CD4-positive, alpha-beta T cell treated with Interleukin-6 for 4 hours (primary cell): ENCODE data around the gene YJU2.
"Not testable (repeated sequence)": the region's sequence is repeated elsewhere in the genome, so short reads cannot be mapped to it uniquely, and the experiment has no call there.

Experiments used
- DNase-seq: peaks from one replicate; pipeline ENCODE4 v3.0.0-alpha.2; 2020; ENCODE audit warnings: mixed read lengths

YJU2 gene

DNA sequence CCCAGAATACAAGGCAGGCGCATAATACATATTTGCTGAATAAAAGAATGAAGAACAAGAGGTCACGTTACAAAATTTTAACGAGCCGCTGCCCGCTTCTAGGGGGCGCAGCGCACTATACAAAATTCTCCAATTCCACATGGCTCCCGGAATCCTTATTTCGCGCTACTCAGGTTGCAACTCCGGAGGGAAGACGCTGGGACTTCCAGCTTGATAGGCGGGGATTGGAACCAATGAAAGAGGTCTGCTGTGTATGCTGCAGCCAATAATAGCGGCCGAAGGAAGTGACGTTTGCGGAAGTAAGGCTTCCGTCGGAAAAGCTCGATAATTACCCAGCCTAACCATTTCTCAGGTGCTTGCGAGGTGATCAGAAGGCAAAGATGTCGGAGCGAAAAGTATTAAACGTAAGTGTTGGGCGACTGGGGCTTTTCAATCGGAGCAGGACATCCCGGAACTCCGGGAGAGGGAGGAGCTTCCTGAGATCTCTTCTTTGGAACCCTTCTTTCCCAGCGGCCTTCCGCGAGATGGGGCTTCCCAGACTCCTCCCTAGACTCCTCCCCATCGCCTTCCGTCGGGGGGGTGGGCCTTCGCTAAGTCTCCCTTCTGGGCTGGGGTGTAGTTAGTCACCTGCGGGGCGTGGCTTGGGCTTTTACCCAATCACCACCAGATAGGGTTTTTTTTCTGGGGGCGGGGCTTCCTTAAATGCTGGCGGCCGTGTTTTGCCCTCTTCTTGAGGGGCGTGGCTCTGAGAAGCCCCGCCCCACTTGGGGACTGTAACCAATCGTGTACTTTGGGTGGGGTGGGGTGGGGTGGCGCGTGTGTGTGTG, at the start of gene YJU2:
YJU2 (plus strand) TSS at position 314 of the 827 bp plus-strand sequence; CDS start at position 381, 67 bp downstream.
- peak; percentile 100 for DNase-seq

DNA sequence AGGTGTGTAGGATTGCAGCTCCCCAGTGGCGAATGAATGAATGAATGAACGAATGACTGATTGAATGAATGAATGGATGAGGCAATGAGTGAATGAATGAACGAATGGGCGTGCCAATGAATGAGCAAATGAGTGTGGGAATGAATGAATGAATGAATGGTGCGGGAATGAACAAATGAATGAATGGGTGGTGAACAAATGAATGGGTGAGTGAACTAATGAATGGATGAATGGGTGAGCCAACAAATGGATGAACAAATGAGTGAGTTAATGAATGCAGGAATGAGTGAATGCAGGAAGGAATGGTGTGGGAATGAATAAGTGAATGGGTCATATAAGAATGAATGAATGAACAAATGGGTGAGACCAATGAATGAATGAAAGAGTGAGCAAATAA, 49.7 kb upstream of the YJU2 start:
- DNase-seq = no peak

DNA sequence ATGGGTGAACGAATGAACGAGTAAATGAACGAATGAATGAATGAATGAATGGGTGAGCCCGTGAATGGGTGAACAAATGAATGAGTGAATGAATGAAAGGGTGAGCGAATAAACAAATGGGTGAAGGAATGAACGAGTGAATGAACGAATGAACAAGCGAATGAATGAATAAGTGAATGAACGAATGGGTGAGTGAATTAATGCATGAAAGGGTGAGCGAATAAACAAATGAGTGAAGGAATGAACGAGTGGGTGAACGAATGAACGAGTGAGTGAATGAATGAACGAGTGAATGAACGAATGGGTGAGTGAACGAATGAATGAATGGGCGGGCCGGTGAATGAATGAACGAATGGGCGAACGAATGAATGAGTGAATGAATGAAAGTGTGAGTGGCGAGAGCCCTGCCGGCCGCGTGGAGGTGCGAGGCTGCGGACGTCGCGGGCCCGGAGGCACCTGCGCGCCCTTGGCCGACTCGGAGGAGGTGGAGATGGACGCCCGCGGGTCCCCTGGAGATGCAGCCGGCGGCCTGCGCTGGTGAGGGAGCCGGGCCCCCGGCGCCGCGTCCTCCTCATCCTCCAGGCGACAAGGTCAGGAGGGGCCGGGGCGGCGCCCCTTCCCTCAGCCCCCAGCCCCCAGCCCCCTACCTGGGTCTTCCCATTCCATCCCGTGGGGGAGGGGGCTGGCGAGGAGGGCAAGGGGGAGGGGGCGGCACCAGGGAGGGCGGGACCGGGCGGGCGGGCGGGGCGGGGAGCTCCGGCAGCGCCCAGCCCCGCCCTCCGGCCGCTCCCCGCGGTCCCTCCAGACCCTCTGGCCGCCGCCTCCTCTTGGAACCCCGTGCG, 49.0 kb upstream of the YJU2 start:
- no peak for DNase-seq

DNA sequence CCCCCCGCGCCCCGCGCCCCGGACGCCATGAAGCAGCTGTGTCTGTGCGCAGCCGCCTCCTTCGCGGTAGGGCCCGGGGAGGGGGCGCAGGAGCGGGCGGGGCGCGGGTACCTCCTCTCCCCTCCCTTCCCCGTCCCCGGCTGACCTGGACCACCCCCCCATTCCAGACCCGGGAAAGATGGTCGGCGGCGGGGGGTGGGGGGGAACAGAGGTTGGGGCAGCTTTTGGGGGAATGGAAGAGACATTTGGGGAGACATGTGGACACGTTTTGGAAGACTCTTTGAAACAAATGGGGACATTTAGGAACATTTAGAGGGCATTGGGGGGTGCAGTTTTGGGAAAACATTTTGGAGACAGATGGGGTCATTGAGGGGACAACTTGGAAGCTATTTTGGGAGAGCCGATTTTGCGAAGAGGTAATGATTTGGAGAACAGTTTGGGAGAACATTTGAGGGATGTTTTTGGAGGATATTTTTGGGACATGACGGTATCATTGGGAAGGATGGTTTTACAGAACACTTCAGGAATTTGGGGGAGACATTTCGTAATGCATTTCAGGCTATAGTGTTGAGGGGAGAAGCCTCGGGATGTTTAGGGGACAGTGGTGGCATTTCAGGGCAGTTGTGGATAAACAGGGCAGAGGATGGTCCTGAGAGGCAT, 48.3 kb upstream of the YJU2 start:
- DNase-seq = no peak

DNA sequence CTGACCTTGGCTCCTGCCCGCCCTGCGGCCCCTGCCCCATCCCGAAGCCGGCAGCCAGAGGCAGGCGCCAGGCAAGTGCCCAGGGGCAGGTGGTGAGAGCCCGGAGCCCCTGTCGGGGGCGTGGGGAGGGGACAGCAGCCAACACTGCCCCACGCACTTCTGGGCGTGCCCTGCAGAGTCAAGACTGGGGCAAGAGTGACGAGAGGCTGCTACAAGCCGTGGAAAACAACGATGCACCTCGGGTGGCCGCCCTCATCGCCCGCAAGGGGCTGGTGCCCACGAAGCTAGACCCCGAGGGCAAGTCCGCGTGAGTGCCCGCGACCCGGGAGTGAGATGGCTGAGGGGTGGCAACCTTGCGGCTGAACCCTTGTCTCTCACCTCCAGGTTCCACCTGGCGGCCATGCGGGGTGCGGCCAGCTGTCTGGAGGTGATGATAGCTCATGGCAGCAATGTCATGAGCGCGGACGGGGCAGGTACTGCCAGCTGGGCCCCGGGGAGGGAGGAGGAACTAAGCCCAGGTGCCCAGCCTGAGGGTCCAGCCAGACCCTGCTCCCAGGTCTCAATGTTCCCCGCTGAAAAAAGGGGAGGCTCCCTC, 47.1 kb upstream of the YJU2 start:
- DNase-seq = no peak

DNA sequence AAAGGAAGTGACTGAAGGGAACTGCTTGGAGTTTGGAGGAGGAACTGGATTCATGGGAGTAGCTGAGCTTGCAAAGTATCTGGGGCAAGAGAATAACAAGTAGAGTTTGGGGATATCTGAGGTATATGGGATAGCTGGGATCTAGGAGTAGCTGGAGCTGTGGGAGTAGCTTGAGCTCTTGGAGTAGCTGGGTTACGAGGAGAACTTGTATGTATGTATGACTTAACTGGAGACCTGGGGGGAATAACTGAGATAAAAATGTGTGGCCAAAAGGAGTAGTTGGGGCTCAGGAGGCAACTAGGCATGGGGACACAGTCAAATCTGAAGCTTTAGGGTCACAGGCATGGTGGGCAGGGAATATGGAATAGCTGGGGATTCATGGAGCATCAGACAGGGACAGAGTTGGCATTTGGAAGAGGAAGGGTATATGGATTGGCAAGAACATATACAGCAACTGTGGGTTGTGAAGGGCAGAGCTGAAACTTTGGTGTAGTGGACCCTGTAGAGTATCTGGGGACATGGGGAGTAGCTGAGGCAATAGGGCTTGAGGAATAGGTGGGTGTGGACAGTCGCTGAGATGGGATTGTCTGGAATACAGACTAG, 45.8 kb upstream of the YJU2 start:
- DNase-seq = no peak

DNA sequence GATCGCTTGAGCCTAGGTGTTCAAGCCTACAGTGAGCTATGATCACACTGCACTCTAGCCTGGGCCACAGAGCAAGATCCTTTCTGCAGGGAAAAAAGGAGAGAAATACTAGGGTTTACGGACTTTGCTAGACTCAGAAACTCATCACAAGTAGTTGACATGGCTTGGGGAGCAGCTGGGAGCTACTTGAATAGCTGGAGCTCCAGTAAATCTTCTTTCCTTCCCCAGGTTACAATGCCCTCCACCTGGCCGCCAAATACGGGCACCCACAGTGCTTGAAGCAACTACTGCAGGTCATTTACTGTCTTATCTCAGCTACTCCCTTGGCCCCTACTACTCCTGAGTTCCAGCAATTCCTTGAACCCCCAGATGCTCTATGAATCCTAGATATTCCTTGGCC, 45.1 kb upstream of the YJU2 start:
- no peak for DNase-seq

DNA sequence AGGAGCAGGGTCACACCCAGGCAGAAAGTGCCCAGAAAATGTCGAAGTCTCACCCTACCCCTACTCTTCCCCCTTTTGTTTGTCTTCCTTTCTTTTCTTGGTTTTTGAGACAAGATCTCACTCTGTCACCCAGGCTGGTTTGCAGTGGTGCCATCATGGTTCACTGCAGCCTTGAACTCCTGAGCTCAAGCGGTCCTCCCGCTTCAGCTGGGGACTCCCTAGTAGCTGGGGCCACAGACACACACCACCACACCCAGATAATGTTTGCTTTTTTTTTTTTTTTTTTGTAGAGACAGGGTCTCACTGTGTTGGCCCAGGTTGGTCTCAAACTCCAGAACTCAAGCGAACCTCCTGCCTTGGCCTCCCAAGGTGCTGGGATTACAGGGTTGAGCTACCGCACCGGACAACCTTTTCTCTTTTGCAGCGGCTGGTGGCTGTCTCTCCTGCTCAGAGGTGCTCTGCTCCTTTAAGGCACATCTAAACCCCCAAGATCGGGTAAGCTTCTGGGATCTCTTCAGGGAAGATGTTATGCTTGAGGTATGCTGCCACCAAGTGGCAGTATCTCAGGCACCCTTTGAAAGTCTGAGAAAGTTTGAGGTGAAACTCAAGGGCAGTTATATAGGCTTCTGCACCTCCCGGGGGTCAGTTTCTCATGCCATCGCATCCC, 39.9 kb upstream of the YJU2 start:
- DNase-seq = no peak

DNA sequence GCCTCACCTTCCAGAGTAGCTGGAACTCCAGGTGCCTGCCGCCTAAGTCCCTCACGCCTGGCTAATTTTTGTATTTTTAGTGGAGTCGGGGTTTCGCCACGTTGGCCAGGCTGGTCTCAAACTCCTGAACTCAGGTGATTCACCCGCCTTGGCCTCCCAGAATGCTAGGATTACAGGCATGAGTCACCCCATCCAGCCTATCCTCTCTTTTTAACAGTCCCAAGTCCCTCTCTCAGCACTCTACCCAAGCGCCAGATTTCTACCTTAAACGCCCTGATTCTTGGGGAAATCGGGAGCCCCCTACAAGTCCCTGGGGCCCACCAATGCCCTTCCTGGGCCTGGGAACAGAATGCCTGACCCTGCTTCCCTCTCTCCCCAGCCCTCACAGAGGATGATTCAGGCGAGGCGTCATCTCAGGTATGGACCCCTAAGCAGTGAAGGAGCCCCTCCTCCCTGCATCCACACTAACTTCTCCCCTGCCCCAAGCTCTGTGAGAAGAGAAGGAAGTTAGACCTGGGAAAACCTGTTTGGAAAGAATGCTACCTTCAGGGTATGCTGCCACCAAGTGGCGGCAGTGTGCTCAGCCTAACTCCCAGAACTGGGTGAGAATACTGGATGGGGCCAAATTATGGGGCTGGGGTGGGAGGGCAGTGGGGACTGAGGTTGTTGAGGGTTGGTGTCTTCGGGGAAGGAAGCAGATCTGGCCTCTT, 38.3 kb upstream of the YJU2 start:
- no peak for DNase-seq

DNA sequence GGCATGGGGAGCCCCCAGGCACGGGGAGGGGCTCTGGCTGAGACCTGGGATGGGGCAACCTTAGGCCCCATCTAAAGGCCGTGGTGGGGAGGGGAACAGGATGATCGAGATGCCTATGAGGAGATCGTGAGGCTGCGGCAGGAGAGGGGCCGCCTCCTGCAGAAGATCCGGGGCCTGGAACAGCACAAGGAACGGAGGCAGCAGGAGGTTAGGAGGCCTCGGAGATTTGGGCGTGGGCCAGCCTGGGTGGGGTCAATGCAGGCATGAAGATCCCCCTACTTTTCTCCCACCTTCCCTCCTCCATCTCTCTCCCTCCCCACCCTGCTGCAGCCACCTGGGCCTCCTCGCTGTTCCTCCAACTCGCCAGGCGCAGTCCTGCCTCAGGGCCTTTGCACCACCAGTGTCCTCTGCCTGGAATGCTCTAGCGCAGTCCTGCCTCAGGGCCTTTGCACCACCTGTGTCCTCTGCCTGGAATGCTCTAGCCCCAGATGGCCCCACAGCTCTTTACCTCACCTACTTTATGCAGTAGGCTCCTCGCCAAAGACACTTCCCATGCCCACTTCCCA, 36.6 kb upstream of the YJU2 start:
- no peak for DNase-seq

DNA sequence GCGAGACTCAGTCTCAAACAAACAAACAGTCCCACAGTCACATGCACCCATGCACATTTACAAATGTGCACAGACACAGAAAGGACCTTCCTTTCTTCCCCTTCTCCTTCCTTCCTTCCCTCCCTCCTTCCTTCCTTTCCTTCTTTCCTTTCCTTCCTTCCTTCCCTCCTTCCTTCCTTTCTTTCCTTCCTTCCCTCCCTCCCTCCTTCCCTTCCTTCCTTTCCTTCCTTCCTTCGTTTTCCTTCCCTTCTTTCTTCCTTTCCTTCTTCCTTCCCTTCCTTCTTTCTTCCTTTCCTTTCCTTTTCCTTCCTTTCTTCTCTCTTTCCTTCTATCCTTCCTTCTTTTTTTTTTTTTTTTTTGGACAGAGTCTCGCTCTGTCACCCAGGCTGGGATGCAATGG, 33.8 kb upstream of the YJU2 start:
- no peak for DNase-seq

DNA sequence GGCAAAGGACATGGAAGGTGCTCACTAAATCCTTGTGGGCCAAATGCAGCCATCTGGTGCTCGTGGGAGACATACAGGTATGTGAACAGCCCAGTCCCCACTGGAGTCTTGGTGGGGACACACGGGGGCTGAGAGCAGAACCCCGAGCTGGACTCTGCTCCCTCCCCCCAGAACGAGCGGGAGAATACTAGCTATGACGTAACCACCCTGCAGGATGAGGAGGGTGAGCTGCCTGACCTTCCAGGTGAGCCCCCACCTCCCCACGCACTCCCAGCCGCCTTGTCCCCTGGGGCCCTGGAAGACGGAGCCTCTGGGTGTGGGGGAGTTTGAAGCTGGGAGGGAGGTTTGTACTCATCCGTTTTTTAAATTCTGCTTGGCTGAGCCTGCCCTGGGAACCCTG, 31.1 kb upstream of the YJU2 start:
- no peak for DNase-seq

DNA sequence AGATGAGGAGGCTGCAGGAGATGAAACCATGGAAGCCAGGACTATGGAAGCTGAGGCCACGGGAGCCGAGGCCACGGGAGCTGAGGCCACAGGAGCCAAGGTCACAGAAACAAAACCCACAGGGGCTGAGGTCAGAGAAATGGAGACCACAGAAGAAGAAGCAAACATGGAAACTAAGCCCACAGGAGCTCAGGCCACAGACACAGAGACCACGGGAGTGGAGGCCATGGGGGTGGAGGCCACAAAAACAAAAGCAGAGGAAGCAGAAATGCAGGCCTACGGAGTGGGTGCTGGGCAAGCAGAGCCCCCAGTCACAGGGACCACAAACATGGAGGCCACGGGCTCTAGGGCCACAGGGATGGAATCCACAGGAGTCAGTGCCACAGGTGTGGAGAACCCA, 30.0 kb upstream of the YJU2 start:
- no peak for DNase-seq

DNA sequence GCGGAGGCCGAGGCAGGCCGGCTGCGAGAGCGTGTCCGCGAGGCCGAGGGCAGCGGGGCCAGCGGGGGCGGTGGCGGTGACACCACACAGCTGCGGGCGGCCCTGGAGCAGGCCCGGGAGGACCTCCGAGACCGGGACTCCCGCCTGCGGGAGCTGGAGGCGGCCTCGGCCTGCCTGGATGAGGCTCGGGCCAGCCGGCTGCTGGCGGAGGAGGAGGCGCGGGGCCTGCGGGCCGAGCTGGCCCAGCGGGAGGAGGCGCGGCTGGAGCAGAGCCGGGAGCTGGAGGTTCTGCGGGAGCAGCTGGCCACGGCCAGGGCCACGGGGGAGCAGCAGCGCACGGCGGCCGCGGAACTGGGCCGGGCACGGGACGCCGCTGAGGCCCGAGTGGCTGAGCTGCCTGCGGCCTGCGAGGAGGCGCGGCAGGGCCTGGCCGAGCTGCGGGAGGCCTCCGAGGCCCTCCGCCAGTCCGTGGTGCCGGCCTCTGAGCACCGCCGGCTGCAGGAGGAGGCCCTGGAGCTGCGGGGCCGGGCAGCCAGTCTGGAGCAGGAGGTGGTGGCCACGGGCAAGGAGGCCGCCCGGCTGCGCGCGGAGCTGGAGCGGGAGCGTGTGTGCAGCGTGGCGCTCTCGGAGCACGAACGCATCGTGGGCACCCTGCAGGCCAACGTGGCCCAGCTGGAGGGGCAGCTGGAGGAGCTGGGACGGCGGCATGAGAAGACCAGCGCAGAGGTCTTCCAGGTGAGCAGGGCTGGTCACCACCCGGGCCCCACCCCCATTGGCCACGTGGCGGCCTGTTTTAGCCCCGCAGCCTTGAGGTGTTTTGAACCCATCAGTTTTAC, 29.2 kb upstream of the YJU2 start:
- no peak for DNase-seq

DNA sequence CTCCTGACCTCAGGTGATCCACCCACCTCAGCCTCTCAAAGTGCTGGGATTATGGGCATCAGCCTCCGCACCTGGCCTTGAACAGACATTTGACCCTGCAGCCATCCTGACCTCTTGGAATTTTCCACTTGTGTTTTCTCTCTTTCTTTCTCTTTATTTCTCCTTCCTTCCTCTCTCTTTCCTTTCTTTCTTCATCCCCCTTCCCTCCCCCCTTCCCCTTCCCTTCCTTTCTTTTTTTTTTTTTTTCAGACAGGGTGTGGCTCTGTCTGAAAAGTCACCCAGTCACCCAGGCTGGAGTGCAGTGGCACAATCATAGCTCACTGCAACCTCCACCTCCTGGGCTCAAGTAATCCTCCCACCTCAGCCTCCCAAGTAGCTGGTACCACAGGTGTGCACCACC, 28.4 kb upstream of the YJU2 start:
- DNase-seq = not testable (repeated sequence)

DNA sequence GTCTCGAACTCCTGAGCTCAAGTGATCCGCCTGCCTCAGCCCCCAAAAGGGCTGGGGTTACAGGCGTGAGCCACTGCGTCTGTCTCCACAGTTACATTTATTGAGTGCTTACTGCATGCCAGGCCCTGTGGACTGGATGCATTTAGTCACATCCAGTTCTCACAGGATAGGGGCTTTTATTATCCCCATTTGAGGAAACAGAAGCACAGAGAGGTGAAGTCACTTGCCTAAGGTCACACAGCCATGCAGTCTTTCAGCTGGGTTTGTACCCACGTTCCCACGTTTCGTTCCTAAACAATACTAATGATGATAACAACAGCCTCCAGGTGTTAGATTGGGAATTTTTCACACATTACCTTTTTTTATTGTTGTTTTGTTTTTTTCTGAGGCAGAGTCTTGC, 26.7 kb upstream of the YJU2 start:
- no peak for DNase-seq

DNA sequence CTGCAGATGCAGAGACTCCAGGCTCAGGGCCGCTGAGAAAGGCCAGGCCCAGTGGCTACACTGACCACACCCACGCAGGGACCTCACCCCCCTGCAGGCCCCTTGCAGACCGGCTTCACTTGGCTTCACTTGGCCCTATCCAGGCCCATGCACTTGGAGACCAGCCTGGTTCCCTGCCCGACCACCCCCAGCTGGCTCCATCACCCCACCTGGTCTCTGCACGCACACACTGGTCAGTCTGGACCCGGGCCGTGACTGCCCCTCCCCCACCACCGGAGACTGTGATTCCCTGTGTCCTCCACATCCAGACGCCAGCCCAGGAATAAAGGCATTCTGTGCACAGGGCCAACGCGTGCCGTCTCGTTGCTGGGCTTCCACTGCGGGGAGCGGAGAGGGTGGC, 22.4 kb upstream of the YJU2 start:
- DNase-seq = no peak

DNA sequence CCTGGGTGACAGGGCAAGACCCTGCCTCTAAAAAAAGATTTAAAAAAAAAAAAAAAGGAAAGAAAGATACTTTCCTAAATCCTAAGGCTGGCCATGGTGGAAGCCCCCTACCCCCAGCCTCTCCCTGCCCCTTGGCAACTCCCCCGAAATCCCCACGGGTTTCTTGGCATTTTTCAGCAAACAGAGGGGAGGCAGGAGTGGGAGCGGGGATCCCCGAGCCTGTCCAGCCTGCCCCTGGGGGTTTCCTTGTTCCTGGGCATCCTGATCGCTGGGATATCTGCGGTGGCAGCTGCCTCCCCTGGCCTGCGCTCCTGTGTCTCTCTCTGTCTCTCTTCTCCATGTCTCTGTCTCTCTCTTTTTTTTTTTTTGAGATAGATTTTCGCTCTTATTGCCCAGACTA, 21.0 kb upstream of the YJU2 start:
- DNase-seq = no peak

DNA sequence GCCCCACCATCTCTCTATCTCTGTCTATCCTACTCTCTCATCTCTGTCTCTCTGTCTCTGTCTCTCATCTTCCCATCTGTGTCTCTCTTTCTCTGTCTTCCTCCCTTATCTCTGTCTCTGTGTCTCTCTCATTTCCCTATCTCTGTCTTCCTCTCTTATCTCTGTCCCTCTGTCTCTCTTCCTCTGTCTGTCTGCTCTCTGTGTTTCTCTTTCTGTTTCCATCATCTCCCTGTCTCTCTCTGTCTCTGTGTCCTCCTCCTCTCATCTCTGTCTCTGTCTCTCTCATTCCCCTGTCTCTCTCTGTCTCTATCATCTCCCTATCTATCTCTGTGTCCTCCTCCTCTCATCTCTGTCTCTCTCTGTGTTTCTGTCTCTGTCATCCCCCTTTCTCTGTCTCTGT, 19.1 kb upstream of the YJU2 start:
- no peak for DNase-seq

DNA sequence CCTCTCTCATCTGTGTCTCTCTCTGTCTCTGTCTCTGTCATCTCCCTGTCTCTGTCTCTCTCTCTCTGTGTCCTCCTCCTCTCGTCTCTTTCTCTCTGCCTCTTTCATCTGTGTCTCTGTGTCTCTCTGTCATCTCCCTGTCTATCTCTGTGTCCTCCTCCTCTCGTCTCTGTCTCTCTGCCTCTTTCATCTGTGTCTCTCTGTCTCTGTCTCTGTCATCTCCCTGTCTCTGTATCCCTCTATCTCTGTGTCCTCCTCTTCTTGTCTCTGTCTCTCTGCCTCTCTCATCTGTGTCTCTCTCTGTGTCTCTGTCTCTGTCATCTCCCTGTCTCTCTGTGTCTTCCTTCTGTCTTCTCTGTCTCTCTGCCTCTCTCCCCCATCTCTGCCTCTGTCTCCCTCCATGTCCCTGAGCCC, 18.1 kb upstream of the YJU2 start:
- no peak for DNase-seq
